ENCODE data around the gene MAPRE2. TPM values are rescaled to one million over a fixed set of nuclear protein-coding genes. Genes with fewer than 3 reads are reported as not detected.
"Not testable (repeated sequence)": the region's sequence is repeated elsewhere in the genome, so short reads cannot be mapped to it uniquely, and the experiment has no call there.

MAPRE2 gene
- total RNA-seq, 6 donors from 2014 or later: 21.2 to 35.5 (median 27.8) TPM

GRCh38 chr18:35104391-35105051 is 63.3 kb downstream of the MAPRE2 start:
- 78 to 87% methylated on average over 5 of the region's 5 CpGs for WGBS, 2 donors
- Histone ChIP-seq H3K4me1 (peaks cover 0 to 6% (median 0%) of the 10 kb centered on the region in 4 donors), H3K36me3 (peaks cover 0 to 13% (median 2%) of the 10 kb centered on the region in 4 donors), H3K9me3 (no peaks in the 10 kb centered on the region), H3K27me3 (no peaks in the 10 kb centered on the region), H3K4me3 (no peak overlapping the region), H3K27ac (no peak overlapping the region)
- DNase-seq (no peak), ATAC-seq (ENCODE audit: low FRiP score in 2 of 2) (no peak)
- TF ChIP-seq POLR2A (IDR thresholded peaks at IDR 0.05) (no peak), POLR2AphosphoS5 (IDR thresholded peaks at IDR 0.05) (no peak)
- TF ChIP-seq, protein P1, sequence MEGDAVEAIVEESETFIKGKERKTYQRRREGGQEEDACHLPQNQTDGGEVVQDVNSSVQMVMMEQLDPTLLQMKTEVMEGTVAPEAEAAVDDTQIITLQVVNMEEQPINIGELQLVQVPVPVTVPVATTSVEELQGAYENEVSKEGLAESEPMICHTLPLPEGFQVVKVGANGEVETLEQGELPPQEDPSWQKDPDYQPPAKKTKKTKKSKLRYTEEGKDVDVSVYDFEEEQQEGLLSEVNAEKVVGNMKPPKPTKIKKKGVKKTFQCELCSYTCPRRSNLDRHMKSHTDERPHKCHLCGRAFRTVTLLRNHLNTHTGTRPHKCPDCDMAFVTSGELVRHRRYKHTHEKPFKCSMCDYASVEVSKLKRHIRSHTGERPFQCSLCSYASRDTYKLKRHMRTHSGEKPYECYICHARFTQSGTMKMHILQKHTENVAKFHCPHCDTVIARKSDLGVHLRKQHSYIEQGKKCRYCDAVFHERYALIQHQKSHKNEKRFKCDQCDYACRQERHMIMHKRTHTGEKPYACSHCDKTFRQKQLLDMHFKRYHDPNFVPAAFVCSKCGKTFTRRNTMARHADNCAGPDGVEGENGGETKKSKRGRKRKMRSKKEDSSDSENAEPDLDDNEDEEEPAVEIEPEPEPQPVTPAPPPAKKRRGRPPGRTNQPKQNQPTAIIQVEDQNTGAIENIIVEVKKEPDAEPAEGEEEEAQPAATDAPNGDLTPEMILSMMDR (IDR thresholded peaks at IDR 0.05): no peak

GRCh38 chr18:35106013-35106844 is 65.0 kb downstream of the MAPRE2 start:
- H3K27me3 ChIP-seq: no peaks in the 10 kb centered on the region
- peaks cover 0 to 6% (median 0%) of the 10 kb centered on the region in 4 donors for H3K4me1 ChIP-seq
- no peak overlapping the region for H3K27ac ChIP-seq
- ATAC-seq (ENCODE audit: low FRiP score in 2 of 2): no peak
- peaks cover 0 to 13% (median 2%) of the 10 kb centered on the region in 4 donors for H3K36me3 ChIP-seq
- 84 to 88% methylated on average over 4 of the region's 4 CpGs for WGBS, 2 donors
- DNase-seq: no peak
- TF ChIP-seq, protein P1 (IDR thresholded peaks at IDR 0.05): no peak
- TF ChIP-seq POLR2A (IDR thresholded peaks at IDR 0.05) (no peak), POLR2AphosphoS5 (IDR thresholded peaks at IDR 0.05) (no peak), EP300 (IDR thresholded peaks at IDR 0.05) (no peak)
- H3K9me3 ChIP-seq: no peaks in the 10 kb centered on the region
- no peak overlapping the region for H3K4me3 ChIP-seq

GRCh38 chr18:35106845-35107148 is 65.6 kb downstream of the MAPRE2 start:
- 70 to 74% methylated on average over 2 of the region's 2 CpGs for WGBS, 2 donors
- H3K36me3 ChIP-seq: peaks cover 0 to 10% (median 1%) of the 10 kb centered on the region in 4 donors
- no peak for DNase-seq
- H3K9me3 ChIP-seq: no peaks in the 10 kb centered on the region
- H3K4me3 ChIP-seq: no peak overlapping the region
- H3K4me1 ChIP-seq: peaks cover 0 to 6% (median 0%) of the 10 kb centered on the region in 4 donors
- no peaks in the 10 kb centered on the region for H3K27me3 ChIP-seq
- no peak for TF ChIP-seq EP300 (IDR thresholded peaks at IDR 0.05)
- TF ChIP-seq POLR2AphosphoS5 (IDR thresholded peaks at IDR 0.05): no peak
- TF ChIP-seq, protein P1 (IDR thresholded peaks at IDR 0.05): no peak
- no peak for TF ChIP-seq POLR2A (IDR thresholded peaks at IDR 0.05)
- no peak for ATAC-seq (ENCODE audit: low FRiP score in 2 of 2)
- no peak overlapping the region for H3K27ac ChIP-seq

DNA sequence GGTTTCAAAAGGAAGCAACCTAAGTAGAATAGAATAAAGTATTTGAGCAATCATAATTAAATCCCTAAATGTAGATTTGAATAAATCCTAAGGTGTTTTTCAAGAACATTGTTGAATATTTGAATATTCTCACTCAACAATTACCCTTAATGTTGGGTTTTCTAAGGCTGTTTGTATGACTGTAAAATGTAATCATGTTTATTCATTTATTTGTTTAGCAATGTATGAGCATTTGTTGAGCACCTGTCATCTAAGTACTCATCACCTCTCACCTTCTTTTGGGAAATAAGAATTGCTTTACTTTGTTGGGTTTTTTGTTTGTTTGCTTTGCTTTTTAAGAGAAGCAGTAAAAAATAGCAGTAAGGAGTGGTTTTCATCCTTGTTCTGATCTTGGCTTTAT is 66.0 kb downstream of the MAPRE2 start:
- TF ChIP-seq, protein P1 (IDR thresholded peaks at IDR 0.05): no peak
- no peak for TF ChIP-seq POLR2AphosphoS5 (IDR thresholded peaks at IDR 0.05)
- no peak for TF ChIP-seq EP300 (IDR thresholded peaks at IDR 0.05)
- Histone ChIP-seq H3K27ac (no peak overlapping the region), H3K4me1 (peaks cover 0 to 6% (median 0%) of the 10 kb centered on the region in 4 donors), H3K36me3 (peaks cover 0 to 7% (median 0%) of the 10 kb centered on the region in 4 donors), H3K9me3 (no peaks in the 10 kb centered on the region), H3K27me3 (no peaks in the 10 kb centered on the region), H3K4me3 (no peak overlapping the region)
- ATAC-seq (ENCODE audit: low FRiP score in 2 of 2): no peak
- no peak for DNase-seq

GRCh38 chr18:35108088-35108487 is 66.9 kb downstream of the MAPRE2 start:
- not testable (repeated sequence) for H3K27ac ChIP-seq; H3K4me3 ChIP-seq; ATAC-seq (ENCODE audit: low FRiP score in 2 of 2); H3K27me3 ChIP-seq; H3K9me3 ChIP-seq; H3K4me1 ChIP-seq; DNase-seq; H3K36me3 ChIP-seq
- 100% methylated on average over 1 of the region's 1 CpG for WGBS, 2 donors

Data from upper lobe of left lung (tissue), 6 donors.